ENCODE results near the gene RGS7. TPM values are rescaled to one million over a fixed set of nuclear protein-coding genes. Genes with fewer than 3 reads are reported as not detected.

Gene RGS7
- total and polyA plus RNA-seq, 2 of the 8 experiments (the other 6 are each of a cell fraction or from before 2014, with no cell fraction given) = 1.6 to 3.0 TPM

DNA sequence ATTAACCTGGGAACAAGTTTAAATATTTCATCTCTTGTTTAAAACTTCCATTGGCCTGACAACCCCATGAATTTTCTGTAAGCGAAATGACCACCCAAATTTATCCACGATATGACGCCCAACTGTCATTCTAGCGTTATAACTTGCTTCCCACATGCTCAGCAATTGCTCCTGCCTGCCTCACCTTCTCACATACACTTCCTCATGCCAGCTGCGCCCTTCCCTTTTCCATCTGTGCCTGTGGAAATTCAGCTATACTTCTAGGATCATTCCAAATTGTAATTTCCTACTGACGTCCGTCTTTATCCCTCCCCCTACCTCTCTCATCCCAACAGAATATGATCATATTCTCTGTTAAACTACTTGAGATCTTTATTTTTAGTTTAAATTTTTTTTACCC, 248.0 kb downstream of the RGS7 start (continued):
- TF ChIP-seq, protein P1, sequence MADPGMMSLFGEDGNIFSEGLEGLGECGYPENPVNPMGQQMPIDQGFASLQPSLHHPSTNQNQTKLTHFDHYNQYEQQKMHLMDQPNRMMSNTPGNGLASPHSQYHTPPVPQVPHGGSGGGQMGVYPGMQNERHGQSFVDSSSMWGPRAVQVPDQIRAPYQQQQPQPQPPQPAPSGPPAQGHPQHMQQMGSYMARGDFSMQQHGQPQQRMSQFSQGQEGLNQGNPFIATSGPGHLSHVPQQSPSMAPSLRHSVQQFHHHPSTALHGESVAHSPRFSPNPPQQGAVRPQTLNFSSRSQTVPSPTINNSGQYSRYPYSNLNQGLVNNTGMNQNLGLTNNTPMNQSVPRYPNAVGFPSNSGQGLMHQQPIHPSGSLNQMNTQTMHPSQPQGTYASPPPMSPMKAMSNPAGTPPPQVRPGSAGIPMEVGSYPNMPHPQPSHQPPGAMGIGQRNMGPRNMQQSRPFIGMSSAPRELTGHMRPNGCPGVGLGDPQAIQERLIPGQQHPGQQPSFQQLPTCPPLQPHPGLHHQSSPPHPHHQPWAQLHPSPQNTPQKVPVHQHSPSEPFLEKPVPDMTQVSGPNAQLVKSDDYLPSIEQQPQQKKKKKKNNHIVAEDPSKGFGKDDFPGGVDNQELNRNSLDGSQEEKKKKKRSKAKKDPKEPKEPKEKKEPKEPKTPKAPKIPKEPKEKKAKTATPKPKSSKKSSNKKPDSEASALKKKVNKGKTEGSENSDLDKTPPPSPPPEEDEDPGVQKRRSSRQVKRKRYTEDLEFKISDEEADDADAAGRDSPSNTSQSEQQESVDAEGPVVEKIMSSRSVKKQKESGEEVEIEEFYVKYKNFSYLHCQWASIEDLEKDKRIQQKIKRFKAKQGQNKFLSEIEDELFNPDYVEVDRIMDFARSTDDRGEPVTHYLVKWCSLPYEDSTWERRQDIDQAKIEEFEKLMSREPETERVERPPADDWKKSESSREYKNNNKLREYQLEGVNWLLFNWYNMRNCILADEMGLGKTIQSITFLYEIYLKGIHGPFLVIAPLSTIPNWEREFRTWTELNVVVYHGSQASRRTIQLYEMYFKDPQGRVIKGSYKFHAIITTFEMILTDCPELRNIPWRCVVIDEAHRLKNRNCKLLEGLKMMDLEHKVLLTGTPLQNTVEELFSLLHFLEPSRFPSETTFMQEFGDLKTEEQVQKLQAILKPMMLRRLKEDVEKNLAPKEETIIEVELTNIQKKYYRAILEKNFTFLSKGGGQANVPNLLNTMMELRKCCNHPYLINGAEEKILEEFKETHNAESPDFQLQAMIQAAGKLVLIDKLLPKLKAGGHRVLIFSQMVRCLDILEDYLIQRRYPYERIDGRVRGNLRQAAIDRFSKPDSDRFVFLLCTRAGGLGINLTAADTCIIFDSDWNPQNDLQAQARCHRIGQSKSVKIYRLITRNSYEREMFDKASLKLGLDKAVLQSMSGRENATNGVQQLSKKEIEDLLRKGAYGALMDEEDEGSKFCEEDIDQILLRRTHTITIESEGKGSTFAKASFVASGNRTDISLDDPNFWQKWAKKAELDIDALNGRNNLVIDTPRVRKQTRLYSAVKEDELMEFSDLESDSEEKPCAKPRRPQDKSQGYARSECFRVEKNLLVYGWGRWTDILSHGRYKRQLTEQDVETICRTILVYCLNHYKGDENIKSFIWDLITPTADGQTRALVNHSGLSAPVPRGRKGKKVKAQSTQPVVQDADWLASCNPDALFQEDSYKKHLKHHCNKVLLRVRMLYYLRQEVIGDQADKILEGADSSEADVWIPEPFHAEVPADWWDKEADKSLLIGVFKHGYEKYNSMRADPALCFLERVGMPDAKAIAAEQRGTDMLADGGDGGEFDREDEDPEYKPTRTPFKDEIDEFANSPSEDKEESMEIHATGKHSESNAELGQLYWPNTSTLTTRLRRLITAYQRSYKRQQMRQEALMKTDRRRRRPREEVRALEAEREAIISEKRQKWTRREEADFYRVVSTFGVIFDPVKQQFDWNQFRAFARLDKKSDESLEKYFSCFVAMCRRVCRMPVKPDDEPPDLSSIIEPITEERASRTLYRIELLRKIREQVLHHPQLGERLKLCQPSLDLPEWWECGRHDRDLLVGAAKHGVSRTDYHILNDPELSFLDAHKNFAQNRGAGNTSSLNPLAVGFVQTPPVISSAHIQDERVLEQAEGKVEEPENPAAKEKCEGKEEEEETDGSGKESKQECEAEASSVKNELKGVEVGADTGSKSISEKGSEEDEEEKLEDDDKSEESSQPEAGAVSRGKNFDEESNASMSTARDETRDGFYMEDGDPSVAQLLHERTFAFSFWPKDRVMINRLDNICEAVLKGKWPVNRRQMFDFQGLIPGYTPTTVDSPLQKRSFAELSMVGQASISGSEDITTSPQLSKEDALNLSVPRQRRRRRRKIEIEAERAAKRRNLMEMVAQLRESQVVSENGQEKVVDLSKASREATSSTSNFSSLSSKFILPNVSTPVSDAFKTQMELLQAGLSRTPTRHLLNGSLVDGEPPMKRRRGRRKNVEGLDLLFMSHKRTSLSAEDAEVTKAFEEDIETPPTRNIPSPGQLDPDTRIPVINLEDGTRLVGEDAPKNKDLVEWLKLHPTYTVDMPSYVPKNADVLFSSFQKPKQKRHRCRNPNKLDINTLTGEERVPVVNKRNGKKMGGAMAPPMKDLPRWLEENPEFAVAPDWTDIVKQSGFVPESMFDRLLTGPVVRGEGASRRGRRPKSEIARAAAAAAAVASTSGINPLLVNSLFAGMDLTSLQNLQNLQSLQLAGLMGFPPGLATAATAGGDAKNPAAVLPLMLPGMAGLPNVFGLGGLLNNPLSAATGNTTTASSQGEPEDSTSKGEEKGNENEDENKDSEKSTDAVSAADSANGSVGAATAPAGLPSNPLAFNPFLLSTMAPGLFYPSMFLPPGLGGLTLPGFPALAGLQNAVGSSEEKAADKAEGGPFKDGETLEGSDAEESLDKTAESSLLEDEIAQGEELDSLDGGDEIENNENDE (IDR thresholded peaks at IDR 0.05; ENCODE audit: insufficient replicate concordance, low read length) = no peak
- TF ChIP-seq, protein P2, sequence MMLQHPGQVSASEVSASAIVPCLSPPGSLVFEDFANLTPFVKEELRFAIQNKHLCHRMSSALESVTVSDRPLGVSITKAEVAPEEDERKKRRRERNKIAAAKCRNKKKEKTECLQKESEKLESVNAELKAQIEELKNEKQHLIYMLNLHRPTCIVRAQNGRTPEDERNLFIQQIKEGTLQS (IDR thresholded peaks at IDR 0.05; ENCODE audit: insufficient read depth, low read depth, low read length) = no peak
- TF ChIP-seq RBBP5 (IDR thresholded peaks at IDR 0.05; ENCODE audit: borderline replicate concordance, low read depth, low read length) (no peak), HDAC2 (IDR thresholded peaks at IDR 0.05; ENCODE audit: borderline replicate concordance in 1 of 2, low read depth in 2 of 2, low read length in 2 of 2) (no peak), SAP30 (IDR thresholded peaks at IDR 0.05; ENCODE audit: insufficient read depth, insufficient replicate concordance, low read length) (no peak), JUN (IDR thresholded peaks at IDR 0.05; ENCODE audit: low read depth, low read length) (no peak), NANOG (IDR thresholded peaks at IDR 0.05; ENCODE audit: insufficient read depth, low read depth, low read length, poor library complexity, severe bottlenecking) (no peak), EZH2 (IDR thresholded peaks at IDR 0.05; ENCODE audit: low read depth, low read length, severe bottlenecking) (no peak), YY1 (IDR thresholded peaks at IDR 0.05; ENCODE audit: low read depth, low read length) (no peak), NRF1 (IDR thresholded peaks at IDR 0.05; ENCODE audit: low read depth, low read length) (no peak)
